ENCODE data around the gene MAGEA3.

DNA sequence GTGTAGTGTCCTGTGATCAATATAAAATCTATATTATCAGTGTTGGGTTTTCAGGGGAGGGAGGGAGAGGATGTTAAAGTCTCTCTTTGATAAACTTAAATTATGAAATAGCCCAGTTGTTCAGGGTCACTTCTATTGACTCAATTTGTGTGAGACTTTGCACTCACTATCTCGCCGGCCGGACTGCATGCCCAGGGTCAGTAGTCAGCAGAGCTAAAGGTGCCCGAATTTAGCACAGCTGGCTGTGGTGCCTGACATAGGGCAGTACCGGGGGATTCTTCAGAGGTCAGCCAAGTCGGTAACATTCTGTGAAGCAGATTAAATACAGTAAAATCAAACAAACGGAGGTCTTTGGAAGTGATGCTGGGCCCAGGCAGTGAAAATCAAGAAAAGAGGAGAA is 41.7 kb upstream of the MAGEA3 start:
- TF ChIP-seq, protein P1, sequence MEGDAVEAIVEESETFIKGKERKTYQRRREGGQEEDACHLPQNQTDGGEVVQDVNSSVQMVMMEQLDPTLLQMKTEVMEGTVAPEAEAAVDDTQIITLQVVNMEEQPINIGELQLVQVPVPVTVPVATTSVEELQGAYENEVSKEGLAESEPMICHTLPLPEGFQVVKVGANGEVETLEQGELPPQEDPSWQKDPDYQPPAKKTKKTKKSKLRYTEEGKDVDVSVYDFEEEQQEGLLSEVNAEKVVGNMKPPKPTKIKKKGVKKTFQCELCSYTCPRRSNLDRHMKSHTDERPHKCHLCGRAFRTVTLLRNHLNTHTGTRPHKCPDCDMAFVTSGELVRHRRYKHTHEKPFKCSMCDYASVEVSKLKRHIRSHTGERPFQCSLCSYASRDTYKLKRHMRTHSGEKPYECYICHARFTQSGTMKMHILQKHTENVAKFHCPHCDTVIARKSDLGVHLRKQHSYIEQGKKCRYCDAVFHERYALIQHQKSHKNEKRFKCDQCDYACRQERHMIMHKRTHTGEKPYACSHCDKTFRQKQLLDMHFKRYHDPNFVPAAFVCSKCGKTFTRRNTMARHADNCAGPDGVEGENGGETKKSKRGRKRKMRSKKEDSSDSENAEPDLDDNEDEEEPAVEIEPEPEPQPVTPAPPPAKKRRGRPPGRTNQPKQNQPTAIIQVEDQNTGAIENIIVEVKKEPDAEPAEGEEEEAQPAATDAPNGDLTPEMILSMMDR (IDR thresholded peaks at IDR 0.05), result no peak
- no peak for TF ChIP-seq POLR2A (IDR thresholded peaks at IDR 0.05)
